Uterus (tissue), 2 donors: Measurements from ENCODE around the gene AKR1C8.

Source experiments
- POLR2A ChIP-seq, 2 donors: fragments of 450-650 bp; IDR thresholded peaks; one replicate each; pipeline ENCODE4 v1.6.1; 2016; ENCODE audit warnings: antibody characterized with exemption in 2 of 2, mild to moderate bottlenecking in 1 of 2, moderate library complexity in 1 of 2
- TF ChIP-seq, protein P1 (sequence below), 4 experiments: fragments of 200-600 bp in 2 of 4; fragments of 450-650 bp in 2 of 4; sonication (generic) in 2 of 4; IDR thresholded peaks; one replicate each; pipeline ENCODE4 v1.5.1; 2016 to 2019; ENCODE audit warnings: antibody characterized with exemption in 4 of 4, mild to moderate bottlenecking in 2 of 4, moderate library complexity in 1 of 4

DNA sequence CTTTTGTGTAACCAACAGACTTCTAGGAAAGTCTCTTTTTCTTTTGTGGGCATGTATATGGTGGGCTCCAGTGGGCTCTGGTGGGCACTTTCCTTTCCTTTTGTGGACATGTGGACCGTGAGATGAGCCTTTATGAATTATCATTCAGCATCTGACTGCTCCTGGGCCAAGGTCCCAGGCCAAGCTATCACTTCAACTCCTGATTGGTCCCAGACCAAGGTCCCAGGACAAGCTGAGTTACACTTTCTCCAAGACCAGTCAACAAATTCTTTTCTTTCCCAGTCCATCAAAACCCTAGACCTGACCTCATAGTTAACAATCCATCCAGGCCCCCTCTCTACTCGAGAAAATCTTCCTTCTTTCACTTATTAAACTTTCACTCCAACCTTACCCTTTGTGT is 1.0 kb downstream of the AKR1C8 start:
- TF ChIP-seq, protein P1, sequence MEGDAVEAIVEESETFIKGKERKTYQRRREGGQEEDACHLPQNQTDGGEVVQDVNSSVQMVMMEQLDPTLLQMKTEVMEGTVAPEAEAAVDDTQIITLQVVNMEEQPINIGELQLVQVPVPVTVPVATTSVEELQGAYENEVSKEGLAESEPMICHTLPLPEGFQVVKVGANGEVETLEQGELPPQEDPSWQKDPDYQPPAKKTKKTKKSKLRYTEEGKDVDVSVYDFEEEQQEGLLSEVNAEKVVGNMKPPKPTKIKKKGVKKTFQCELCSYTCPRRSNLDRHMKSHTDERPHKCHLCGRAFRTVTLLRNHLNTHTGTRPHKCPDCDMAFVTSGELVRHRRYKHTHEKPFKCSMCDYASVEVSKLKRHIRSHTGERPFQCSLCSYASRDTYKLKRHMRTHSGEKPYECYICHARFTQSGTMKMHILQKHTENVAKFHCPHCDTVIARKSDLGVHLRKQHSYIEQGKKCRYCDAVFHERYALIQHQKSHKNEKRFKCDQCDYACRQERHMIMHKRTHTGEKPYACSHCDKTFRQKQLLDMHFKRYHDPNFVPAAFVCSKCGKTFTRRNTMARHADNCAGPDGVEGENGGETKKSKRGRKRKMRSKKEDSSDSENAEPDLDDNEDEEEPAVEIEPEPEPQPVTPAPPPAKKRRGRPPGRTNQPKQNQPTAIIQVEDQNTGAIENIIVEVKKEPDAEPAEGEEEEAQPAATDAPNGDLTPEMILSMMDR (IDR thresholded peaks at IDR 0.05) = no peak
- TF ChIP-seq POLR2A (IDR thresholded peaks at IDR 0.05) = no peak
